Lower leg skin (tissue), 3 donors: ENCODE data around the gene CRYL1.

Experiments
- CTCF ChIP-seq, 3 donors: fragments of 450-650 bp; IDR thresholded peaks; one replicate each; pipeline ENCODE4 v1.5.1; 2016; ENCODE audit warnings: antibody characterized with exemption in 3 of 3, mild to moderate bottlenecking in 3 of 3, moderate library complexity in 2 of 3
- POLR2A ChIP-seq, 2 donors: fragments of 450-650 bp; IDR thresholded peaks; one replicate each; pipeline ENCODE4 v1.6.1; 2016 to 2017; ENCODE audit warnings: antibody characterized with exemption in 2 of 2, mild to moderate bottlenecking in 1 of 2, moderate library complexity in 1 of 2

GRCh38 chr13:20489185-20489820 lies 36.4 kb downstream of the CRYL1 start:
- TF ChIP-seq CTCF (IDR thresholded peaks at IDR 0.05) (no peak), POLR2A (IDR thresholded peaks at IDR 0.05) (no peak)
